Stromal cell of bone marrow (primary cell): ENCODE measurements around the gene HPDL.

Experiments
- DNase-seq: peaks from one replicate; pipeline ENCODE4 v3.0.0-alpha.2; 2012; ENCODE audit warnings: low read depth

Gene HPDL

DNA sequence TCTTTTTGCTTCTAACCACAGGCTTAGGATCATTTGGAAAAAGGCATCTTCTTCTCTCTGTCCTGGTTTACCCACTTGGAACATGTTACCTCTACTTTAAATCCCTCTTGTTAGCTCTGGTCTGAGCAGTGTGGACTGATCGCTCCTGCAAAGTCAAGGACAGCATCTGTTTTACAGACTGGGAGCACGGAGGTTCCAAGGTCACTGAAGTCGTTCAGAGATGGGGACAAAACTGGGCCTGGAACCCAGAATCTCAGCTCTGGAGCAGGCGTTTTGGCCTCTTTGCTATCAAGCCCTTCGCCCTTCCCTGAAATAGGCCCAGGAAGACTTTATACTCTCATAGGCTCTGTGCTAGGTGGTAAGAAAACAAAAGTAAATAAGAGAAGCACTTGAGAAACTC is 24.8 kb downstream of the HPDL start:
- no peak for DNase-seq

DNA sequence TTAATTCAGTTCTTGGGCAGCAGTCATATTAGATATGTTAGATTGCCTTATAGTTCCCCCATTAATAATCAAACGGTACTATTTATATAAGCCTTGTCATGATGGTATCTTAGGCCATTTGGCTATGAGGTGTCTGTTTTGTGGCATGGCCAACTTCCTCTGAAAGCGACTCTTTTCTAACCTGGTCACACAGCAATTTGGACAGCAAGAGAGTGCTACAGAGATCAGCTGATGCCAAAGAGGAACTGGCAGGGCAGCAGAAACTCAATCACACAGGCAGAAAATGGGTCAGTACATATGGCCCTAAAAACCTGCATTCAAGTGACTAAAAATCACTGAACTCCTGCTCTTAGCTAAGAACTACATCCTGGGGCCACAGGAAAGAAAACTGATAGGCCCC is 27.0 kb downstream of the HPDL start:
- no peak for DNase-seq

DNA sequence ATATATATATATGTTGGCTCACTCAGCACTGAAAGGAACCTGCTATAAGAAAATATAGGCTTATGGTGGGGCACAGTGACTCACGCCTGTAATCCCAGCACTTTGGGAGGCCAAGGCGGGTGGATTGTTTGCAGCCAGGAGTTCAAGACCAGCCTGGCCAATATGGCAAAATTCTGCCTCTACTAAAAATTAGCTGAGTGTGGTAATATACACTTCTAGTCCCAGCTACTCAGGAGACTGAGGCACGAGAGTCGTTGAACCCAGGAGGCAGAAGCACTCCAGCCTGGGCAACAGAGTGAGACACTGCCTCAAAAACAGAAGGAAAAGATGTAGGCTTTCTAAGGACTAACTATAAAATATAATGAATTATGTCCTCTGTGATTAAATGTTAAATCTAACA is 28.1 kb downstream of the HPDL start:
- no peak for DNase-seq

DNA sequence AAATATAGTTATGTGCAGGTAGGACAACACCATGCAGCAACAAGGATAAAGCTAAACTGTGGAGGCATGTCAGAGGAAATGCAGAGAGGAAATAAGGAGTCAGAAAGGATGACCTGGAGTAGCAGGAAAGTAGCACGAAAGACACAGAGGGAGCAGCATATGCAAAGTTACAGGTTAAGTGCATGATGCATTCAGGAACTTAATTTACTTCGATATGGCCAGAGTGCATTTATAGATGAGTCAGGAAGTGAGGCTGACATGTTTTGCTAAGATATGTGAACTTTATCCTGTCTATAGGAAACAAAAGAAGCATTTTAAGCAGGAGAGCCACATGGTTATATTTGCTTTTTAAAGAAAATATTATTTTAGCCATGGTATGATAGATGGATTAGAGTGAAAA is 29.0 kb downstream of the HPDL start:
- no peak for DNase-seq

DNA sequence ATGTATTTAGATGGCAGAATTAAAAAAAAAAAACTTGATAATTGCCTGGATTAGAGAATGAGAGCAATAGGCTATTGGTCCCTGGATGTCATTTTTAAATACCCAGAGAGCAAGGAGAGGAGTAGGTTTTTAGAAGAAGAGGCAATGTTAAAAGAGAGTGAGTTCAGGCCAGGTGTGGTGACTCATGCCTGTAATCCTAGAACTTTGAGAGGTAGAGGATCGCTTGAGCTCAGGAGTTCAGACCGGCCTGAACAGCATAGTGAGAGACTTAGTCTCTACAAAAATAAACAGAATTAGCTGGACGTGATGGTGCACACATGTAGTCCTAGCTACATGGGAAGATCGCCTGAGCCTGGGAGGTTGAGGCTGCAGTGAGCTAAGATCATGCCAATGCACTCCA is 29.5 kb downstream of the HPDL start:
- no peak for DNase-seq

DNA sequence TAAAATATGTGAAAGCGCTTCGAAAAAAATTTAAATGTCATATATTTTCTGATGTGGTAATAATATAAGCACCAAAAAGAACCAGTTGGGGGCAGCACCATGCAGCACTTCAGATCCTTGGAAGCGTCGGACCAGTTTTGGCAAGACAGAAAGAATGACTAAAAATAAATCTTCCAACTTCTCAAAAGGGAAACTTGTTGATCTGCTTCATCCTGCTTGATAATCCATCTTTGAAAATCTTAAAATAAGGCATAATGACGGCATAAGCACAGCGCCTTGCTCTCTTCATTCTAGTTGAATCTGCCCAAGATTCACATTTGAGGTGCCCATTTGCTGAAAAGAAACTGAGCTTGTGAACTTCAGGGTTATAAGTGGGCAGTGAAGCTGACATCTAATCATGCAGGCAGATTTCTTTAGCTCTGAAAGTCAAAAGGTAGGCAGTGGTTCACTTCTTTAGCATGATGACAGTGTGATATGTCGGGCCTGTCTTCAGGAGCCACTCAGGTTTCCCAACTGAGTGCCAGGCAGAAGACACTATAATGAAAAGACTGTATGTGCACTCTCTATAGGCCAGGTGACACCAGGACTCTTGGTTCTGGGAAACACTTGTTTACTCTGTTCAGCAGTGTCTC is 33.3 kb downstream of the HPDL start:
- DNase-seq = peak; percentile 69

DNA sequence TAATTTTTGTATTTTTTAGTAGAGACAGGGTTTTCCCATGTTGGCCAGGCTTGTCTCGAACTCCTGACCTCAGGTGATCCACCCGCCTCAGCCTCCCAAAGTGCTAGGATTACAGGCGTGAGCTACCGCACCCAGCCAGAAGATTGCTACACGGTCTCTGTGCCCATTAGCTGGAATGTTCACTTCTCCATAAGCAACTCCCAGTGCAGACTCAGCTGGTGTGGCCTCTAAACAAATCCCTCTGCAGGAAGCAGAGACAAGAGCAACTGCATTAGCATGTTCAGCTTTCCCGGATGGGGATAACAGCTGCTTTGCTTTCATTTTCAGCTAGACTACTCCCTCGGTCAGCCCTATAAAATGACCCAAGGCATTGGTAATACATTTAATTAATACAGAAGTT is 34.3 kb downstream of the HPDL start:
- DNase-seq = peak; percentile 69

DNA sequence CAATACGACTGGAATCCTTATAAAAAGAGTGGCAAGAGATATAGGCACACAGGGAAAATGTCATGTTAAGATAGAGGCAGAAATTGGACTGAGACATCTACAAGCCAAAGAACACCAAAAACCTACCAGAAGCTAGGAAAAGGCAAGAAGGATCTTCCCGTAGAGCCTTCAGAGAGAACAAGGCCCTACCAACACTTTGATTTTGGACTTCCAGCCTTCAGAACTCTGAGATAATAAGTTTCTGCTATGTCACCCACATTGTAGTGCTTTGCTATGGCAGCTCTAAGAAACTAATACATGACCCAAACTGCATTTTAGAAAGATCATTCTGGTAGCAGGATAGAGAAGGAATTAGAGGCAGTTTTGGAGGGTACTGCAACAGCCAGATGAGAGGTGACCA is 37.6 kb downstream of the HPDL start:
- DNase-seq = no peak

DNA sequence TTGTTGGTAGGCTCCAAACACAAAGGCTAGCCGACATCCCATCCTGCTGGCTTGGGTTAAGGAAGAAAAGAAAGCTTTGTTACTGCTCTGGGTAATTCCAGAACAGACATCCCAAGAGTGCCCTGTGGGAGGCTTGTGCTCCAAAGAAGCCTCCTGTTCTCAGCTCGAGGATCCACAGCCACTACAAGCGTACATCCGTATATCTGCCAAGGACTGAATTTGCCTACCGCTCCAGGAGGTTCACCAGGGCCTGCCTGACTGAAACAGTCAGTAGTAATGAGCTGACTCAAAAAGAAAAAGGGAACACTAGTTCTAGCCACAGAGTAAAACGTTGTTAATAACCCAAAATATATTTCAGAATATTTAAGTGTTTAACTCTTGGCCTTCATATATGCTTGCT is 38.4 kb downstream of the HPDL start:
- no peak for DNase-seq

DNA sequence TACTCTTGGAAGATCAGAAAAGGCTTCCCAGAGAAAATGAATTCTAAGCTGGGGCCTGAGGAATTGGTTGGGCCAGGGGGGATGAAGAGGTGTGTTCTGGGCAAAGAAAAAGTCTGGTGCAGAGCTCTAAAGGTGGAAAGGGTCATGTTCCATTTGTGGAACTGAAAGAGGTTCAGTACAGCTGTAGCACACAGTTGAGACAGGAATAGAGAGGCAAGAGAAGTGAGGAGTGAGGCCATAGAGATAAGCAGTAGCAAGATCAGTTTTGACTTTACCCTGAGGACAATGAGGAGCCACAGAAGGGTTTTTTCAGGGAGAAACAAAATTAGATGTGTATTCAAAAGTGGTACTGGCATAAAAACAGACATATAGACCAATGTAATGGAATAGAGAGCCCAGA is 43.9 kb downstream of the HPDL start:
- DNase-seq = no peak

DNA sequence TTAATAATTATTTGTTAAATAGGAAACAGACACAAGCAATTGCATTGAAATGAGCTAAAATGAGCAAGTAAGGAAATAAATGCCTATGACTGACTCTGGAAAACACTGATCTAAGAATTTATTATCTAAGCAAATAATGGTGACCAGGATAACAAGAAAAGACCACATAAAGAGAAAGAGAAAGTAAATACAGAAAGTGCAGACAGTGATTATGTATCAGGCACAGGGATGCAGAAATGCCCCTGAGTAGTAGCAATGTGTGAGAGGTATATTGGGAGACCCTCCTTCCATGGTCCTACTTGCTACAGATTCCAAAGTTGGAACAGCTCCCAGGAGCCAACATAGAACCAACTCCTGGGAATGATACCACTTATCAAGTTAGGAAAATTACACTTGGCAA is 46.9 kb downstream of the HPDL start:
- no peak for DNase-seq

DNA sequence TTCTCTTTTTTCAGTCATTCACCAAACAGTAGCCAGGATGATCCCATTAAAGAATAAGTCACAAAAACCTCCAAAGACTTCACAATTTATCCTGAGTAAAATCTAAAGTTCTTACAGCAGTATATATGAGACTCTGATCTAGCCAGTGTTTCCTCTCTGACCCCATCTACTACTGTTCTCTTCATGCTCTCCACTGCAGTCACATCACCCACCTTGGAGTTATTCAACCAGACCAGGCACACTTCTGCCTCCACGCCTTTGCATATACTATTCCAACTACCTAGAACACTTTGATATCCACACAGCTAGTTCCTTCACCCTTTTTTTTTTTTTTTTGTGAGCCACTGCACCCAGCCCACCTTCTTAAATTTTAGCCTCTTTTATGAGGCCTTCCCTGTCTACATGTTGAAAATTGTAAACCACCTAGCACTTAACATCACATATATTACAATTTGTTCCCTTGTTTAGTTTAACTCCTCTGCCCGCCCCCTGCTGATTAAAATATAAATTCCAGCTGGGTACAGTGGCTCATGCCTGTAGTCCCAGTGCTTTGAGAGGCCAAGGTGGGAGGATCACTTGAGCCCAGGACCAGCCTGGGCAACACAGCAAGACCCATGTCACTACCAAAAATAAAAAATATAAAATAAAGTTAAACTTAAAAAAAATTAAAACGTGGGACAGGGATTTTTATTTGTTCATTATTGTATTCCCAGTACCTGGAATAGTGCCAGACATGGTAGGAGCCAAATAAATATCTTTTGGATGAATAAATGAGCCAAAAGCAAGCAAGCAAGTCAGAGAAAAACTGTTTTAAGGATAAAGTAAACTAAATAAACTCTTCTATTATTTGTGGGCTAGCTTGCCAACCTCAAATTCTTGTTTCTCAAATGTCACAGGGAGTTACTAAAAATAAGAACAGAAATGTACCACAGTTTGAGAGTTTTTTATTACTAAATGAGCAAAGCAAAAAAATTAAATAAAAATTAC is 48.7 kb downstream of the HPDL start:
- no peak for DNase-seq

DNA sequence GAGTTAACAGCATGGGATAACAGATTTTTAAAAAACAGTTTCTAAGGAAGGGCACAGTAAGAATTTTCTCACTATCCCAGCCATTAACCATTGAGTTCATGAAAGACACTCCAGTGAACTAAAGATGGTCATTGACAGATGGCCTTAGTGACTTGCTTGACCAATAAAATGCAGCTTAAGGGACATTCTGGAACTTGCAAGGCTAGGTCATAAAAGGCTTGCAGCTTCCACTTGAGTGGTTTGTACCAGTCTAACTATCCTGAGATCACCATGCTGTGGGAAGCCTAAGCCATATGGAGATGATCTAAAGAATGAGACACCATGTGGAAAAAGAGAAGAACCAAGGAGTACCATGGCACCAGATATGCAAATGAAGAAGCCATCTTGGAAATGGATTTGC is 51.5 kb downstream of the HPDL start:
- no peak for DNase-seq
